HG03159 (cell line): ENCODE results near the gene RHOBTB3.
"Not testable (repeated sequence)": the region's sequence is repeated elsewhere in the genome, so short reads cannot be mapped to it uniquely, and the experiment has no call there.

Experiments used
- ATAC-seq: cut with Tn5 transposase; IDR thresholded peaks from one replicate; pipeline ENCODE4 v1.9.1; 2021; ENCODE audit warnings: mild to moderate bottlenecking, moderate library complexity; ENCODE audit not compliant: unreplicated experiment

The RHOBTB3 gene

DNA sequence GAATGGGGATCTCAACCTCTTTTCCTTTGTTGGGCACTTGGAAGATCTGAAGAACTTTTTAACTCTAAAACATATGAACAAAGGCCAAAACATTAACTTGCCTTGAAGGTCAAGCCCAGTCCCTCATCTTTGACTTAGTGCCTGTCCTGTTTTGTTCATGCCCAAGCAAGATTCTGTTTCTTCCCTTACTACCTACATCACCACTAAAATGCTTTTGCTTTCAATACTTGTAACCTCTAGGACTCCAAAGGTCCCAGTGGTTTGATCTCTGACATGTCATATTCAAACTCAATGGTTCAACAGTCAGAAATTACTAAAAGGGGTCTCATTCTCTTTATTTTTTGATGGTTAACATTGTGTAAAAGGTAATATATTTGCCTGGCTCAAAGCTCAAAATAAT, 67.4 kb downstream of the RHOBTB3 start:
- no peak for ATAC-seq

GRCh38 chr5:95799191-95799835, 68.2 kb downstream of the RHOBTB3 start:
- ATAC-seq, result no peak

DNA sequence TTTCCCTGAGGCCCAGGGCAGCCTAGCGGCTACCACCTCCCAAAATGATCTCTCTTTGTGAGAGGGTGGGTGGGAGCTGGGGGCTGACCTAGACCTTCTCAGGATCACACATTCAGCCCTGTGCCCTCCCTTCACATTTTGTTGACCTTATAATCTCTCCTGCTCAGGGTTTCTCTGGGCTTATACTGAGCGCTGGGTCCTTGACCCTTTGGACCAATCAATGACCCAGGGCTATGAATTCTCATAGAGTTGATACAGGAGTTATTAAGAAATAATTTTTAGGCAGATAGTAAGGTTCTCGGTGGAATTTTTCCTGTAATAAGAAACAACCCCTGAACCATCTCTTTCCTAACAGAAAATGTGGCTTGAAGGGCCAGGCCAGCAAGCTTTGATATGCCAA, 69.4 kb downstream of the RHOBTB3 start:
- no peak for ATAC-seq

- no peak for ATAC-seq
These were observed 70.4 kb downstream of the RHOBTB3 start for GRCh38 chr5:95801532-95801931.

GRCh38 chr5:95801961-95802360, 70.8 kb downstream of the RHOBTB3 start:
- no peak for ATAC-seq

DNA sequence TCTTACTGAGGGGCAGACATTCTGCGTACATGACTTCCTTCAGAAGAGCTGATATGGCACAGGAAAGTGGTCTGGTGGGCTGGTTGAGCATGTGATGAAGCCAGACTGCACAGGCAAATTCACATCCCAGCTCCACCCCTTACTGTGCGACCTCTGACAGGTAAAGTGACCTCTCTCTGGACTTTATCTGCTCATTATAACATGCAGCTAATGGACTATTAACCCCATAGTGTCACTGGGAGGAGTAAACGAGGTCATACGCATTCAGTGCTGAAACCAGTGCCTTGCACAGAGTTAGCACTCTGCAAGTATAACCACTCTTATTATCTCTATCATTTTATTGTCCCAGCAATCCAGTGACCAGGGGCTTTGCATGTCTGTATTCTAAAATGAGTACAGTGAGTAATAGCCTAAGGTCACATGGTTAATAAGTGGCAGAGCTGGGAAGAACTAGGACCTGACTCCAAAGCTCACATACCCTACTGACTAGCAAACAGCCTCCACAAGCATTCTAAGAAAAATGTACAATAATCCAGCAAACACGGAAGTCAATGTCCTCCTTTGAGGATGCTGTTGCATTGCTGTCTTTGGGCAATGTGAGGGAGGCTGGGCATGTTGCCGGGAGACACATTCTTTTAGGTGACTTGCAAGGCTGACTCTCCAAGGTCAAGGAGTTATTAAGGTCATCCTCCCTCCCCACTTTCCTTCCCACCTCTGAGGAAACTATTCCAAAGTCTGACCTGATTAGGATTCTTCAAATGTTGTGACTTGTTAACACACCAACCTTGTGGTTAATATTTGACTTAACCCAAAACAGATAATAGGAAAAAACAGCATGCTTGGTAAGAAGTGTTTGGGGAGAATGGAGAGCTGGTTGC, 72.4 kb downstream of the RHOBTB3 start:
- no peak for ATAC-seq

GRCh38 chr5:95804736-95805539, 73.8 kb downstream of the RHOBTB3 start:
- no peak for ATAC-seq

DNA sequence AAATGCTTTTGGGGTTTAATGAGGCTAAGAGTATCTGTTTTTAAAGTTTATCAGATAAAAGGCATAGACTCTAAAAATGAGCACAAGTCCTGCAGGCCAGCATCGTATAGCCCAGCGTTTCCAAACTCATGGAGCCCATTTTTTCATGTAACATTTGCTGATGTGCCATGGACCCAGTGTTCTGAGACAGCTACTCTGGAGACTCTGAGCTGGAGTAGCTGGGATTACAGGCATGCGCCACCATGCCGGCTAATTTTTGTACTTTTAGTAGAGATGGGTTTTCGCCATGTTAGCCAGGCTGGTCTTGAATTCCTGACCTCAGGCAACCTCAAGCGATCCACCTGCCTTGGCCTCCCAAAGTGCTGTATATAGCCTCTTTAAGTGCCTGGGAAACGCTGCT, 75.6 kb downstream of the RHOBTB3 start:
- no peak for ATAC-seq

DNA sequence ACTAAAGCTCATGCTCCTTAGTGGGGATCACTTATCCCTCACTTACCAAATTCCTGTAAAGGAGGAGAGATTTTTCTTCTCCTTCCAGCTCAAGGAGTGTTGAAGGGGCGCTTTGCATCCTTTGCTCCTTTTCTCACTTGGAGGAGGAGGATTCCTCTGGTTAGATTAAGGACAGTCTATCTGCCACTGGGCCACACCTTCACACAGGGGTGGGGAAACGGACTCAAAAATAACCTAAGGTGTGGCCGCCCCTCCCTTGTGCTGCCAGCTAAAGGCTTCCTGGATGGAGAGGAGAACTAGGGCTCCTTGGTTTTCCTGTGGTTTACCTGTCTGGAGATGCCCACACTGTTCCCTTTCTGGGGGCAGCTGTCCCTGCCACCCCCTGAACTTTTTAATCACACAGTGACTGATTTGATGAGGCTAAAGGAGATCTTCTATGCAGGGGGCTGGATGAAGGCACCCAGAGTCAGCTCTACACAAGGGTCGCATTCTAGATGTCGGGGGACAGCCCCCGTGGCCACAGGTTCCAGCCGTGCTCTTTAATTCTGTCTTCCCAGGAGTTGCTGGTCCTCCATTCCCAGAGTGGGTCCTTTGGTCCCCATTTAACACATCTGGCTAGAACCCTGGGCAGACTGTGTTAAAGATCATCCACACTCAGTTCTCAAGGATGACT, 77.0 kb downstream of the RHOBTB3 start:
- ATAC-seq, result no peak

DNA sequence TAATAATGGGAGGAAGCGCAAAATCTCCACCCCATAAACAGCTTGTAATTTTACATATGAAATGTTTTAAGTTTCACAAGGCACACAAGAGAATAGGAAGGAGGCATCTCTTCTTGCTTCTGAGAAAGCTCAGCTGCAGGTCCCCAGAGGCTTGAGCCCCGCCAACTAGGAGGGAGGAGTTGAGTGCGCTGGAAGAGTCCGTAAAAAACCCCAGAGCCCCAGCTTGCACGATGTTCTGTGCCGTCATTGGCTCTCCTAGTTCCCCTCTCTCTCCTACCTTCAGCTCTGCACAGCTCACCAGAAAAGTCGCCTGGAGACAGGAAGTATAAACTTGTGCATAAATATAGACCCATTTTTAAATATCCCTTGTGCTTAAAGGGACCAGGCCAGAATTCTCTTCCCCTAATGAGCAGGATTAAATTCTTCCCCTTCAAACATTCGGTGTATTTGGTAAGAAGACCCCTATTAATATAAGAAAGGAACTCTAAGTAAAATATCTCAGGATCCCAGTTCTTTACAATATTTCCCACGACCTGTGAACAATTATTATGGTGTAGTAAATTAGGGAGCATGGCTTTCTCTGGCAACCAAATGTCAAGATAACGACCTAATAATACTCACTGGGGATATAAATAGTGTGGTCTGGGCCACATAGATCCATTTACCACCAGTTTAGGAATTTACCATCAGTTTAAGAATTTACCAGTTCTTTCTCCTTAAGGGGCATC, 77.7 kb downstream of the RHOBTB3 start:
- ATAC-seq, result peak; percentile 100

- ATAC-seq, result no peak
These were observed 78.4 kb downstream of the RHOBTB3 start for GRCh38 chr5:95809414-95809960.

DNA sequence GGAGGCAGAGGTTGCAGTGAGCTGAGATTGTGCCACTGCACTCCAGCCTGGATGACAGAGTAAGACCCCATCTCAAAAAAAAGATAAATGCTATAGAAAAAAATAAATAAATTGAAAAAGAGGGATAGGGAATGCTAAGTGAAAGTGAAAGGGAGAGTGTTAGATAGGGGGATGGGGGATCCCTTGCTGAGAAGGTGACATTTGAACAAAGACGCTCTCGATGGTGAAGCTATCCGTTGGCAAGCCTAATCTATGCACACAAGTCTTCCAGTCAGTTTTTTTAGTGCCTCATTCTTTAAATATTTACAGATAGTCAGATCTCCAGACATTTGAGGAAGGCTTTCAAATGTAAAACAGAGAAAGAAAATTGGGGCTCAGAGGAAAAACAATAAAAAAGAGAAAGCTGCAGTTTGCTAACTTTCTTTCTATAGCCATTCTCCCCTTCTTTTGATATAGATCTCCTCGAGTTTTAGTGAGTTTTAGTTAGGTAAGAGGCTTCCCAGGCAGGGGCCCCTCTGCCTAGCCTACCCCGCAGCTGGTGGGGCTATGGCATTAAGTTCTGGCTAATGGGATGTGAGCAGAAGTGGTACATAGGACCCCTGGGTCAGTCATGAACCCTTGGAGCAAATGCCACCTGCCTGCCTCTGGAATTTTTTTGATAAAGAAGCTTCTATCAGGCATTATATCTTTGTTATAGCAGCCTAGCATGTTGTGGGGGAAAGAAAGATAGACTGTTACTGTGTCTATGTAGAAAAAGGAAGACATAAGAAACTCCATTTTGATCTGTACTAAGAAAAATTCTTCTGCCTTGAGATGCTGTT, 79.4 kb downstream of the RHOBTB3 start:
- no peak for ATAC-seq

GRCh38 chr5:95811126-95811423, 79.9 kb downstream of the RHOBTB3 start:
- ATAC-seq, result not testable (repeated sequence)

DNA sequence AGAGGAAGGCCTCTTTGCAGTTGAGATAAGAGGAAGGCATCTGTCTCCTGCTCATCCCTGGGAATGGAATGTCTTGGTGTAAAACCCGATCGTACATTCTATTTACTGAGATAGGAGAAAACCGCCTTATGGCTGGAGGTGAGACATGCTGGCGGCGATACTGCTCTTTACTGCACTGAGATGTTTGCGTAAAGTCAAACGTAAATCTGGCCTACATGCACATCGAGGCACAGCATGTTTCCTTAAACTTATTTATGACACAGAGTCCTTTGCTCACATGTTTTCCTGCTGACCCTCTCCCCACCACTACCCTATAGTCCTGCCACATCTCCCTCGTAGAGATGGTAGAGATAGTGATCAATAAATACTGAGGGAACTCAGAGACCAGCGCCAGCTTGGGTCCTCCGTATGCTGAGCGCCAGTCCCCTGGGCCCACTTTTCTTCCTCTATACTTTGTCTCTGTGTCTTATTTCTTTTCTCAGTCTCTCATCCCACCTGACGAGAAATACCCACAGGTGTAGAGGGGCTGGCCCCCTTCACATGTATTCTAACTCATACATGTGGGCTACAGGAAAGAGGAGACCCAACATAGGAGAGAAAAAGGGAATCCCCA, 80.4 kb downstream of the RHOBTB3 start:
- ATAC-seq, result not testable (repeated sequence)

DNA sequence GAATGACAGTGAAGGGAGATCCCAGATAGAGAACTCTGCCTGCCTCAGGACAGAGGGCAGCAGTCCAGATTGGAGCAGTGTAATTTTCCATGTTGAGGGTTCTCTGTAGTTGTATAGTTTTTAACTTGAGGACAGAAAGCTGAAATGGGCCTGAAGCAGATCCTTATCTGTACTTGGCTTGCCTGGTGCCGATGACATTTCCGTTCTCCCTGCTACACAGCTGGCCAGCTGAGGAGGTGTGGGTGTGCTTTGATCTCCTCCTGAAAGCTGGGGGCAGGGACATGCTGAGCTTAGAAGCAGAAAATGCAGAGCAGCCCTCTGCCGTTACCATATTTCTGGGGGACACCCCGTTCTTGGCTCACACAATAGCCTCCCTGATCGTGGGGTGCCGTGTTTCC, 80.9 kb downstream of the RHOBTB3 start:
- ATAC-seq, result no peak

DNA sequence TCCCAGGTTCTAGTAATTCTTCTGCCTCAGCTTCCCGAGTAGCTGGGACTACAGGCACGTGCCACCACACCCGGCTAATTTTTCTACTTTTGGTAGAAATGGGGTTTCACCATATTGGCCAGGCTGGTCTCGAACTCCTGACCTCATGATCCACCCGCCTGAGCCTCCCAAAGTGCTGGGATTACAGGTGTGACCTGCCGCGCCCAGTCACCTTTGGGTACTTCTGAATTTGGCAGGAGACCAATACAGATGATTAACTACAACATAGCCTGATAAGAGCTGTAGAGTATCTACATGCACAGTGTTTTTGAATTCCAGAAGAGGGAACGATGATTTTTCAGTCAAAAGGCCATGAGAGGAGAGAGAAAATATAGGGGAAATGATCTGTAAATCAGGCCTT, 81.9 kb downstream of the RHOBTB3 start:
- not testable (repeated sequence) for ATAC-seq

DNA sequence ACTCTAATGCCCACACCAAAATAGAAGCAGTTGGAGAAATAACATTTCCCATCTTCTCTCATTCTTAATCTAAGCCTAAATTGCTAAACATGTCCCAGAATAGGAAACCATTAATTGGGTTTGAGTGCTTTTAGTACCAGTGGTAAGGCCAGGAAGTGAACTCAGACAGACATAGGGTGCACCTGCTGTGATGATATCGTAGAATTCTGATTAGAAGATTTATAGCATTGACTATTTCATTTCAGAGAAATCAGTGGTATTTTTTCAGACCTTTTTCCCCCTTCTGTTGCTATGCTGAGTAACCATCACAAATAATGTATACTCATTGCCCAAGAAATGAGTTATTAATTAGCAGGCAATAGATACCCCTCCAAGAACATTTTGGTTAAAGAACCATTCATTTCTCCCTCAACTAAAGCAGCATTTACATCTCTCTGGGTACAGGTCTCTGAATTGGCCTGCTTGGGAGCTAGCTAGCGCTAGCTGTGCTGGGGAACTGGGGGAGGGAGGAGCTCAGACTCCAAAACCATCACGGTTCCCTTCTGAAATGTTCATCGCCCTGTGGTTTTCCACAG, 84.1 kb downstream of the RHOBTB3 start:
- ATAC-seq, result no peak

DNA sequence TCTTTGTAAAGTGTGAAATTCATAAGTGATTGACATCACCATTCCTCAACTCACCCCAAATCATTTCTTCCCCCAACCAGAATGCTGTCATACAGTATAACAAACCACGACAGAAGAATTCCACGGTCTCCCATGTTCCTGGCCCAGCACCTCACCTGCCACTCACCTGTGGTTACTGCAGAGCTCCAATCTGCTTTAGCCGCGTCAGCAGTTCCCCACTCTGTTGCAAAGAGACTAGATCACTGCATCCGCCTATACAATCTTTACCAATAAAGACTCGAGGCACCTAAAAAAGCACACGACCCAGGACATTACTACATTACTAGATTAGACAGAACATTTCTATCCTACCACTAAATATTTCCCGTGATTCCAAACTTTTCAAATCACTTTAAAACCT, 85.2 kb downstream of the RHOBTB3 start:
- ATAC-seq, result no peak

- no peak for ATAC-seq
These were observed 85.6 kb downstream of the RHOBTB3 start for GRCh38 chr5:95816776-95817175.
